ENCODE results near the gene STARD6.
"Not testable (repeated sequence)": the region's sequence is repeated elsewhere in the genome, so short reads cannot be mapped to it uniquely, and the experiment has no call there.

Gene STARD6

GRCh38 chr18:54389143-54389505, 31.5 kb upstream of the STARD6 start:
- no peak overlapping the region for H3K4me3 ChIP-seq (replicated peaks; ENCODE audit: low read depth, low read length)
- TF ChIP-seq, protein P1, sequence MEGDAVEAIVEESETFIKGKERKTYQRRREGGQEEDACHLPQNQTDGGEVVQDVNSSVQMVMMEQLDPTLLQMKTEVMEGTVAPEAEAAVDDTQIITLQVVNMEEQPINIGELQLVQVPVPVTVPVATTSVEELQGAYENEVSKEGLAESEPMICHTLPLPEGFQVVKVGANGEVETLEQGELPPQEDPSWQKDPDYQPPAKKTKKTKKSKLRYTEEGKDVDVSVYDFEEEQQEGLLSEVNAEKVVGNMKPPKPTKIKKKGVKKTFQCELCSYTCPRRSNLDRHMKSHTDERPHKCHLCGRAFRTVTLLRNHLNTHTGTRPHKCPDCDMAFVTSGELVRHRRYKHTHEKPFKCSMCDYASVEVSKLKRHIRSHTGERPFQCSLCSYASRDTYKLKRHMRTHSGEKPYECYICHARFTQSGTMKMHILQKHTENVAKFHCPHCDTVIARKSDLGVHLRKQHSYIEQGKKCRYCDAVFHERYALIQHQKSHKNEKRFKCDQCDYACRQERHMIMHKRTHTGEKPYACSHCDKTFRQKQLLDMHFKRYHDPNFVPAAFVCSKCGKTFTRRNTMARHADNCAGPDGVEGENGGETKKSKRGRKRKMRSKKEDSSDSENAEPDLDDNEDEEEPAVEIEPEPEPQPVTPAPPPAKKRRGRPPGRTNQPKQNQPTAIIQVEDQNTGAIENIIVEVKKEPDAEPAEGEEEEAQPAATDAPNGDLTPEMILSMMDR (IDR thresholded peaks at IDR 0.05; ENCODE audit: low read length, missing control alignments), result no peak
- no peak for DNase-seq (ENCODE audit: low read depth)

GRCh38 chr18:54388203-54389142, 30.8 kb upstream of the STARD6 start:
- TF ChIP-seq, protein P1 (IDR thresholded peaks at IDR 0.05; ENCODE audit: low read length, missing control alignments), result no peak
- DNase-seq (ENCODE audit: low read depth), result peak; percentile 84
- no peak overlapping the region for H3K4me3 ChIP-seq (replicated peaks; ENCODE audit: low read depth, low read length)

DNA sequence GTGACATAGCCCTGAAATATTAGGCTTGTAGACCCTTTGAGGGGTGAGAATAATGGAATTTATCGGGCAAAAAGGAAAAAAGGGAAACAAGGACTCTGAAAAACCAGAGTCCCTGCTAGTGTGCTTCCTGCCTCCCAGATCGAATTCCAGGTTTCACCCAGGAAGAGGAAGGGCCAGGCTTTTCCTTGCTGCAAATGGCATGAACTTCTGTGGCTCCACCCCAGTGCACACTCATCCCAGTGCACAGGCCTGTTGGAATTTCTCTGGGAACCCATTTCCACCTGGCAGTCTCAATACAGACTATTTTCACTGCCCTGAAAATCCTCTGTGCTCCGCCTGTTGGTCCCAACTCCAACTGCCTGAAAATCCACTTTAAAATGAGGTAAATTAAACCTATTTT, 30.0 kb upstream of the STARD6 start:
- TF ChIP-seq, protein P1 (IDR thresholded peaks at IDR 0.05; ENCODE audit: low read length, missing control alignments), result no peak
- H3K4me3 ChIP-seq (replicated peaks; ENCODE audit: low read depth, low read length), result no peak overlapping the region
- no peak for DNase-seq (ENCODE audit: low read depth)

DNA sequence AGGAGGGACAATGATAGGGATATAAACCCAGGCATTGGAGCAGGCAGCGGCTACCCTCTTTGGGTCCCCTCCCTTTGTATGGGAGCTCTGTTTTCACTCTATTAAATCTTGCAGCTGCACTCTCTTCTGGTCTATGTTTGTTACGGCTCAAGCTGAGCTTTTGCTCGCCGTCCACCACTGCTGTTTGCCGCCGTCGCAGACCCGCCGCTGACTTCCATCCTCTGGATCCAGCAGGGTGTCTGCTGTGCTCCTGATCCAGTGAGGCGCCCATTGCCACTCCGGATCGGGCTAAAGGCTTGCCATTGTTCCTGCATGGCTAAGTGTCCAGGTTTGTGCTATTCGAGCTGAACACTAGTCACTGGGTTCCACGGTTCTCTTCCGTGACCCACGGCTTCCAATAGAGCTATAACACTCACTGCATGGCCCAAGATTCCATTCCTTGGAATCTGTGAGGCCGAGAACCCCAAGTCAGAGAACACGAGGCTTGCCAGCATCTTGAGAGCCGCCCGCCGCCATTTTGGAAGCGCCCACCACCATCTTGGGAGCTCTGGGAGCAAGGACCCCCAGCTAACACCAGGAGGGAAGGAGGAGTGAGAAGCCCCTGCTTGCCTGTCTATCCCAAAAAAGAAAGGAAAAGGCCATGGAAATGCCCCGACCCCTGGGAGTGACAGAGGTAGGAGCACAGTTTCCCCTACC, 29.3 kb upstream of the STARD6 start:
- not testable (repeated sequence) for DNase-seq (ENCODE audit: low read depth); H3K4me3 ChIP-seq (replicated peaks; ENCODE audit: low read depth, low read length)

GRCh38 chr18:54386043-54386442, 28.4 kb upstream of the STARD6 start:
- H3K4me3 ChIP-seq (replicated peaks; ENCODE audit: low read depth, low read length), result no peak overlapping the region
- DNase-seq (ENCODE audit: low read depth), result no peak
- TF ChIP-seq, protein P1 (IDR thresholded peaks at IDR 0.05; ENCODE audit: low read length, missing control alignments), result no peak

DNA sequence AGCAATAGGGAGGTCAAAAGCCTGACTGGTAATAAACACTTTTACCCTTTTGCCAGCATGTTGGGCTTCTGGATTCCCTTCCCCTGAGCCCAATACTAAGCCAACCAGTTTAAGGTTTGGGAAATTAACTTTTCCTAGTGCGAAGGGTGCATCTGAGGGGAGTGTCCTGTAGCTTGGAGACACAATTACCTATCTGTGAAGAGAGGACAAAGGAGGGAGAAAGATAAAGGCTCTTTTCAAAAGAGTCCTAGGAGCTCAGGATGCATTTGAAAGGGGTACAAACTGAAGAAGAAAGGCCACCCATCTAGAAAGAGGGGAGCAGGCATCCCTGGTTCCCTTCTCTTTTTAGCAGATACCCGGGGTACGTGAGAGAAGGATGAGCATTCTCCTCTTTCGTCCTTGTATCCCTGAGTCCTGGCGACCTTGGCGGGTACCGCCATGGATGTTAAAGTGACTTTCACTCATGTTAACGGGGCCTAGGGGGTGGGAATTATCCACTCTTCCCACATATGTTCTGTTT, 25.1 kb upstream of the STARD6 start:
- TF ChIP-seq, protein P1 (IDR thresholded peaks at IDR 0.05; ENCODE audit: low read length, missing control alignments), result no peak
- DNase-seq (ENCODE audit: low read depth), result no peak
- H3K4me3 ChIP-seq (replicated peaks; ENCODE audit: low read depth, low read length), result no peak overlapping the region

GRCh38 chr18:54382076-54382475, 24.4 kb upstream of the STARD6 start:
- H3K4me3 ChIP-seq (replicated peaks; ENCODE audit: low read depth, low read length), result no peak overlapping the region
- TF ChIP-seq, protein P1 (IDR thresholded peaks at IDR 0.05; ENCODE audit: low read length, missing control alignments), result no peak
- DNase-seq (ENCODE audit: low read depth), result no peak

Measured in fibroblast of pulmonary artery (primary cell).